NCI-H2196 treated with DMSO at 0.1 percent for 48 hours (cell line): ENCODE results near the gene TEX28.
"Not testable (repeated sequence)": the region's sequence is repeated elsewhere in the genome, so short reads cannot be mapped to it uniquely, and the experiment has no call there.

Experiments used
- DNase-seq: peaks from one replicate; lab custom pipeline; 2025; ENCODE audit not compliant: unreplicated experiment; lab: John Stamatoyannopoulos, UW

The TEX28 gene

DNA sequence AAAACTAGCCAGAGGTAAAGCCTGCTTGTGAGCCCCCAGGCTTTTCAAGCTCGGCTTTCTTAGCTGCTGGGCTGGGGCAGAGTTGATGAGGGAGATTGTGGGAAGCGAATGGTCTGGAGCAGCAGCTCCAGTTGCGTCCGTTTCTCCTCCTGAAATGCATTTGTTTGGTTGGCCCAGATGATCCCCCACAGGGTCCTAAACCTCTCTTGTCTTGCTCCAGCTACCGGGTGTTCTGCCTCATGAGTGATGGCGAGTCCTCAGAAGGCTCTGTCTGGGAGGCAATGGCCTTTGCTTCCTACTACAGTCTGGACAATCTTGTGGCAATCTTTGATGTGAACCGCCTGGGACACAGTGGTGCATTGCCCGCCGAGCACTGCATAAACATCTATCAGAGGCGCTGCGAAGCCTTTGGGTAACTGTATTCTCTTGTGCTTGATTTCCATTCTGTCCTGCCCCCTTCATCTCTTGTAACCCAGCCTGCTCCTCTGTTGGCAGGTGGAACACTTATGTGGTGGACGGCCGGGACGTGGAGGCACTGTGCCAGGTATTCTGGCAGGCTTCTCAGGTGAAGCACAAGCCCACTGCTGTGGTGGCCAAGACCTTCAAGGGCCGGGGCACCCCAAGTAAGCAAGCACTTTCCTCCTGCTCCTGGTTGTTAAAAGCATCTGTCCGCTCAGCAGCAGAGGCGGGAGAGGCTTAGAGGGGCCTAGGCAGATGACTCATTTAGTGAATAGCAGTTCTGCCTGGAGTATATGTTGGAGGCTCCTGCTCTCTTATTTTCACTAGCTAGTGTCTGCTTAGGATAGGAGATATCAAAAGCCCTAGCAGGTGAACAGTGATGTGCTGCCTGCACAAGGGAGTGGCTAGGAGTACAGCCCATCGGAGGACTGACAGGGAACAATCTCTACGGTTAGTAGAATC is 16.0 kb upstream of the TEX28 start:
- no peak for DNase-seq

DNA sequence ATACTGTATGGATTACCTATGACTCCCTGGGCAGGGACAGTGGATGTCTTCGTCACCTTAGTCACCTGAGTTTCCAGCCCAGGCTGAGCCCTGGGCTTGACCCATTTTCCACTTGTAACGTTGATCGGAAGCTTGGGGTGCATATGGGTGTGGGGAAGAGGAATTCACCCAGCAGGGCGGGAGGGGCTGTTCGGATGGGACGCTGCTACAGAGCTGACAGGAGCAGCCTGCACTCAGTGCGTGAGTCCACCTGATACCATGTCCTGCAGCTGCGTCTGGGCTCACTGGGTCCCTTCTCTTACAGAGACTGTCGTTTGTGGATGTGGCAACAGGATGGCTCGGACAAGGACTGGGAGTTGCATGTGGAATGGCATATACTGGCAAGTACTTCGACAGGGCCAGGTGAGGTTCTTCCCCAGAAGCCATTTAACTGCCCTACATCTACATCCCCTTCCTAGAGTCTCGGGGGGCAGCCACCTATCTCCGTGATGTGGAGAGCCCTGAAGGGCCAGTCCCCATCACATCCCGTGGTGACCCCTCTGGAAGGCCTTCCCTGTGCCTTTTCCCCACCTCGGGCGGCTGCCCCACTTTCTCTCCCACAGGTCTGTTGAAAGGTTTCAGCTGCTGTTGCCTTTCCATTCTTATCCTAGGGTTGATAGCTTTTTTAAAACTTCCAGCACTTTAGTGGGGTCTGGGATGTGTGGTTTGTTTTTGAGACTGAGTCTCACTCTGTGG is 14.3 kb upstream of the TEX28 start:
- DNase-seq = no peak

DNA sequence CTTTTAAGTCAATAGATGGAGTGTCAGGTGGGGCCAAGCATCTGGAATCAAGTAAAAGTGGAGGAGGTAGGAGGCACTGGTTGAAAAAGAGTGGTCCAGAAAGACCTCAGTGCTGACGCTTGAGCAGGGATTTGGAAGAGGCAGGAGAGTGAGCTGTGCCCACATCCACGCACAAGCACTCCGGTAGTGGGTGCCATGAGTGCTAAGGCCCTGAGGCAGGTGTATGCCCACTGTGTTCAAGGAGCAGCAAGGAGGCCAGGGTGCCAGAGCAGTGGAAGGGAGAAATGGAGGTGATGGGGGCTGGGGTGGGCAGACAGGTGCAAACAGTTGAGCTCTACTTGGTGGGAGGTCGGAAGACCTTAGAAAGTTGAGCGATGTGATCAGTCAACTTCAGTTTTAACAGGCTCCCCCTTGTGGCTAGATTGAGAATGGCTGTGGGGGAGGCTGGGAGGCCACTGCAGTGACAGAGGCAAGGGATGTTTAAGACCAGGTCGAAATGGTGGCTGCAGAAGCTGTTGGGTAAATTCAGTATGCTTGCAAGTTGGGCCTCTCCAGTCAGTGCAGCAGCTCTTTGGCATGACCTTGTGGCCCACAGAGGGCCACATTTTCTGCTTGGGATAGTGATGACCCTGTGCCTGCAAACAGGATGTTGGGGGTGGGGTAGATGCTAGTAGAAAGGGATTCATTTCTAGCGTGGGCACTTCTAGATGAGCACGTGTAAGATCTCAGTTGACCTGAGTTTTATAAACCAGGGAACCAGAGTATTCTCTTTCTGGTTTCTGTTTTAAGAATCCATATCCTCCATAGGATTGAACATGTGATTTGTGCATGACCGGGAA is 13.4 kb upstream of the TEX28 start:
- DNase-seq = no peak

- DNase-seq = no peak
Observed at GRCh38 chrX:154307202-154307601, 12.3 kb upstream of the TEX28 start.

- no peak for DNase-seq
Observed at GRCh38 chrX:154305541-154306205, 10.7 kb upstream of the TEX28 start.

GRCh38 chrX:154304846-154305245 is 9.9 kb upstream of the TEX28 start:
- DNase-seq = no peak

DNA sequence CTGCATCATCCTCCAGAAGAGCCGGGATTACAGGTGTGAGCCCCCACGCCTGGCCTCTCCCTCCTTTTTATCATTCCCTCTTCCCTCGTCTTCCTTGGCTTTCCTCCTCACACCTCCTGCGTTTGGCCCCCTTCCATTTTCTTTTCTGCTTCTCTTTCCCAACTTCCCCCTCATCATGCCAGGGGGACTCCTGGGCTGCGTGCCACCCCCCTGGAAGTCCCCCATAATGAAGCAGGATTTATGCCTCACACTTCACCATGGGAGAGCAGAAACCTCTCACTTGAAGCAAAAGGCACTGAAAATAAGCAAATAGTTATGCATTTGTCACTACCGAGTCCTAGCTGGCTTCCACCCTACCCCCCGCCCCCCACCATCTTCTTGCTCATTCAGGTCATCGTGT is 8.6 kb upstream of the TEX28 start:
- DNase-seq = no peak

- DNase-seq = not testable (repeated sequence)
Observed at GRCh38 chrX:154302998-154303397, 8.1 kb upstream of the TEX28 start.

- DNase-seq = no peak
Observed at GRCh38 chrX:154300816-154301215, 5.9 kb upstream of the TEX28 start.

DNA sequence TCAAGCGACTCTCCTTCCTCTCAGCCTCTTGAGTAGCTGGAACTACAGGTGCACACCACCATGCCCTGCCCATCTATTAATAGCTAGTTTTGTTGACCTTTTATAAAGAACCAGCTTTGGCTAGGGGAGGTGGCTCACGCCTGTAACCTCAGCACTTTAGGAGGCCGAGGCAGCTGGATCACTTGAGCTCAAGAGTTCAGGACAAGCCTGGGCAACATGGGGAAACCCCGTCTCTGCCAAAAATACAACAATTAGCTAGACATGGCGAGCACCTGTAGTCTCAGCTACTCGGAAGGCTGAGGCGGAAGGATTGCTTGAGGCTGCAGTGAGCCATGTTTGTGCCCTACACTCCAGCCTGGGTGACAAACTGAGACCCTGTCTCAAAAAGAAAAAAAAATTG is 3.4 kb upstream of the TEX28 start:
- peak; percentile 36 for DNase-seq

- no peak for DNase-seq
Observed at GRCh38 chrX:154296731-154297130, 1.8 kb upstream of the TEX28 start.

- DNase-seq = no peak
Observed at GRCh38 chrX:154295664-154296310, 863 bp upstream of the TEX28 start, which contains the start of gene TKTL1. Gene TKTL1 (plus strand): TSS chrX:154295795. CDS start chrX:154295860, 65 bp downstream.

GRCh38 chrX:154286406-154286805 is 8.5 kb downstream of the TEX28 start:
- DNase-seq = not testable (repeated sequence)

DNA sequence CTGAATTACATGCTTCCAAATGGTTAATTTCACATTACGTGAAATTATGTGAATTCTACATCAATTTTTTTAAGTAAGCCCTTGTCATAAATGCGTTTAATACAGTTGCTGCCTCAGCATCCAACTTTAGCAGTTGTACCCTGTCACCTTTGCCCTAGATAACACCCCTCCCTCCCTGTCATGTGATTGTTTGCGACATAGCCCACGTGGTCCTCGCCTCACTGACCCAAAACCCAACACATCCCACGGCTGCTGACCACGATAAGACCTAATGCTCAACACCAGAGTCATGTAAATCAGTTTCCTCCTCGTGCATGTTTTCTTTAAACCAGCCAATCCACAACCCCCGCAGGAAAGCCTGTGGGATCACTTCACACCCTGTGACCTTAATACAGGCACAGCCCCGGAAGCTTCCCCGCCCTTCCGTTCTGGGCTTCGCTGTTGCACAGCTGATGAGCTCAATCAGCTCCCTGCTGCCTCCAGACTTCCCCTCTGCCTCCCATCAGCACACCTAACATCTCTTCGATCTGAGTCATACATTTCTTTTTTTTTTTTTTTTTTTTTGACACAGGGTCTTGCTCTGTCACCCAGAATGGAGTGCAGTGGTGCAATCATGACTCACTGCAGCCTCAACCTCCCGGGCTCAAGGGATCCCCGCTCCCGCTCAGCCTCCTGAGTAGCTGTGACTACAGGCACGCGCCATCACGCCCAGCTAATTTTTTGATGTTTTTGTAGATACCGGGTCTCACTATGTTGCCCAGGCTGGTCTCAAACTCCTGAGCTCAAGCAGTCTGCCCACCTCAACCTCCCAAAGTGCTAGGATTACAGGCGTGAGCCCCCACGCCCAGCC is 10.2 kb downstream of the TEX28 start:
- DNase-seq = not testable (repeated sequence)

GRCh38 chrX:154269245-154269644 is 25.7 kb downstream of the TEX28 start:
- DNase-seq = not testable (repeated sequence)

GRCh38 chrX:154263072-154263471 is 31.9 kb downstream of the TEX28 start:
- DNase-seq = not testable (repeated sequence)

DNA sequence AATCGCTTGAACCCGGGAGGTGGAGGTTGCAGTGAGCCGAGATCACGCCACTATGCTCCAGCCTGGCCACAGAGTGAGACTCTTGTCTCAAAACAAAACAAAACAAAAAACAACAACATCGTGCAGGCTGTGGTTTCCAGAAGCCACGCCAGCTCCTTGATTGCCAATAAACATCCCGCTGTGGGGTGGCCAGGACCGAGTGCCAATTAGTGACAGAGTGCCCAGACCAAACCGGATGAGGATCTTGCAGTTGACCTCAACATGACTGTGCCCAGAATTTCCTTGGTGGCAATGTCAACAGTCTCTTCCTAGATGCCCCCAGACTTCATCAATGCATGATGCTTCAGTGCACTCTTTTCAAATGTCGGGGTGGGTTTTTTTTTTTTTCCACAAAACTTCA is 36.2 kb downstream of the TEX28 start:
- not testable (repeated sequence) for DNase-seq

DNA sequence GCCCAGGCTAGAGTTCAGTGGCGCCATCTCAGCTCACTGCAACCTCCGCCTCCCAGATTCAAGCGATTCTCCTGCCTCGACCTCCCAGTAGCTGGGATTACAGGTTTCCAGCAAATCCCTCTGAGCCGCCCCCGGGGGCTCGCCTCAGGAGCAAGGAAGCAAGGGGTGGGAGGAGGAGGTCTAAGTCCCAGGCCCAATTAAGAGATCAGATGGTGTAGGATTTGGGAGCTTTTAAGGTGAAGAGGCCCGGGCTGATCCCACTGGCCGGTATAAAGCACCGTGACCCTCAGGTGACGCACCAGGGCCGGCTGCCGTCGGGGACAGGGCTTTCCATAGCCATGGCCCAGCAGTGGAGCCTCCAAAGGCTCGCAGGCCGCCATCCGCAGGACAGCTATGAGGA is 37.6 kb downstream of the TEX28 start, which contains the start of gene OPN1MW3:
TSS of gene OPN1MW3 (plus strand) at position 301 of the 400 bp plus-strand sequence. CDS start at position 339, 38 bp downstream.
- not testable (repeated sequence) for DNase-seq

- not testable (repeated sequence) for DNase-seq
Observed at GRCh38 chrX:154248076-154248475, 46.8 kb downstream of the TEX28 start.
